CD4-positive, alpha-beta T cell treated with Interferon alpha-2 for 1 hour (primary cell): ENCODE data around the gene CDC45.

Source experiments
- DNase-seq, 2 donors: peaks; one replicate each; pipeline ENCODE4 v3.0.0-alpha.2; 2020 to 2022

The CDC45 gene

GRCh38 chr22:19469421-19469820 is 10.3 kb upstream of the CDC45 start:
- no peak for DNase-seq

- no peak for DNase-seq
These were observed 9.7 kb upstream of the CDC45 start for GRCh38 chr22:19470010-19470409.

DNA sequence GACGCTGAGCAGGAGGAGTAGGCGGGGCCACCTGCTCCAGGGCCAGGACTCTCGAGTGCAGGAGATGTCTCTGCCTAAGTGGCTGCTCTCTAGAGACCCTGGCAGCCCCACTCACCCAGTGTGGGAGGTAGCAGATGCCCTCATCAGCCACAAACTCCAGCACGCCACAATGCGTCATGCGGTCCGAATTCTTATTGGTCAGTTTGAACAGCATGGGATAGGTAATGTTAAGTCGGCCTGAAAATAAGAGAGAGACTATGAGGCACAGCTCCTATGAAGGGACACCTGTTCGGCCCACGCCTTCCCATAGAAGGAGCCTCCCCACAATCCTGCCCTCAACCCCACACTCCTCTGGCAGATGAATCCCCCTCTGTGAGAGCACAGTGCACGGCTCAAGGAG is 8.1 kb upstream of the CDC45 start:
- DNase-seq = no peak

- no peak for DNase-seq
These were observed 7.5 kb upstream of the CDC45 start for GRCh38 chr22:19472233-19472632.

- no peak for DNase-seq
These were observed 6.1 kb upstream of the CDC45 start for GRCh38 chr22:19473578-19473977.

DNA sequence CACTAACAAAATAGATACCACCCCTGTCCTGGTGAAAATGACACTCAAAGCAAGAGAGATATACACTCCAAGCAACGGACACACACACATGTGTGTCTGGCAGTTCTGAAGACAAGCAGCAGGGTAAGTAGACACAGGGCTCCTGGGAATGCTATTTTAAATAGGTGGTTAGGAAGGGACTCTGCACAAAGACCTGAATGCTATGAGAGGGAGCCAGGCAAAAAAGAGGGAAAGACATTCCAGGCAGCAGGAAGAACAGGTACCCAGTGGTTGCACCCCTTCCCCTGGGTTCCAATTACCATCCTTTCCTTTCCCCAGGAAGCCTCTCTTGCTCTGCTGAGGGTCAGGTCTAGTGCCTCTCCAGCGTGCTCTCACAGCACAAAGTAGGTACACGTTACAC is 3.7 kb upstream of the CDC45 start:
- no peak for DNase-seq

DNA sequence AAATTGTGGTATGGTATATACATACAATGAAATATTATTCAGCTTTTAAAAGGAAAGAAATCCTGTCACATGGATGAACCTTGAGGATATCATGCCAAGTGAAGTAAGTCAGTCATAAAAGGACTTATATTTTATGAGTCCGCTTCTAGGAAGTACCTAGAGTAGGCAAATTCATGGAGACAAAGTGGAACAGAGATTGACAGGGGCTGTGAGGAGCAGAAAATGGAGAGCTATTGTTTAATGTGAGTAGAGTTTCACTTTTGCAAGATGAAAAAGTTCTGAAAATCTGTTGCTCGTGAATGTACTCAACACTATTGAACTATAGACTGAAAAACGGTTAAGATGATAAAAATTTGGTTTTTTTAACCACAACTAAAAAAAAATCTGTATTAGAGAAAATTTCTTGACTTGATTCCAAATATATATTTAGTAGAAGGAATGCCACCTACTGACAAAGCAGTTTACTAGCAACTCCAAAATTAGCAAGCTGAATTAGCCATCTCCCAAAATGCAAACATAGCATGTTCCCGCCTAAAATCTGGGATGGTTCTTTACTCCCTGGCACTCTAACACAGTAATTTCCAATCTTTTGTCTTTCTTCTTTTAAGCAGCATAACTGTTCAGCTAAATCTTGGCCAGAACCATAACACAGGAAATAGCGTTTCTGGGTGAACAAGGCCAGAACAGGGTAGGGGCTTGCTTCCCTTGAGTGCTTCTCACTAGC is 2.2 kb upstream of the CDC45 start:
- peak in 1 of 2 donors; percentile 37 for DNase-seq

- DNase-seq = peak in 1 of 2 donors; percentile 25
These were observed 1.4 kb upstream of the CDC45 start for GRCh38 chr22:19478045-19478900.

- DNase-seq = peak; percentile 81 to 88
These were observed 792 bp upstream of the CDC45 start, which contains the start of gene UFD1 for GRCh38 chr22:19478901-19479354. Gene UFD1, minus strand, starts transcription at chr22:19479193. Its CDS starts 108 bp downstream, at chr22:19479085.

- no peak for DNase-seq
These were observed 451 bp downstream of the CDC45 start for GRCh38 chr22:19480173-19480568.

DNA sequence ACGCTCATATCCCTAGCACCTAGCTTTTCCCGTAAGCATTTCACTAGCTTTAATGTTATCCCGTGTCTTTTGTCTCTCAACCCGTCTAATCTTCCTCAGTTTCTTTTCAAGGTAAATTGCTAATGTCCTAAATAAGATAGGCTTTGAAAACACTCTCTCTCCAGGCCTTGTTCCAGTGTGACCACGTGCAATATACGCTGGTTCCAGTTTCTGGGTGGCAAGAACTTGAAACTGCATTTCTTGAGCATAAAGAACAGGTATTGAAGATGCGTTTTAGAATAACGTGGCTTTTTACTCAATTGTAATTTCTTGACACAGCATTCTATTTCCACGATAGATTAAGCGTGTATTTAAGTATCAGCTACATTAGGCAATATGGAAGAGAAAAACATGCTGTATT is 1.1 kb downstream of the CDC45 start:
- DNase-seq = no peak

DNA sequence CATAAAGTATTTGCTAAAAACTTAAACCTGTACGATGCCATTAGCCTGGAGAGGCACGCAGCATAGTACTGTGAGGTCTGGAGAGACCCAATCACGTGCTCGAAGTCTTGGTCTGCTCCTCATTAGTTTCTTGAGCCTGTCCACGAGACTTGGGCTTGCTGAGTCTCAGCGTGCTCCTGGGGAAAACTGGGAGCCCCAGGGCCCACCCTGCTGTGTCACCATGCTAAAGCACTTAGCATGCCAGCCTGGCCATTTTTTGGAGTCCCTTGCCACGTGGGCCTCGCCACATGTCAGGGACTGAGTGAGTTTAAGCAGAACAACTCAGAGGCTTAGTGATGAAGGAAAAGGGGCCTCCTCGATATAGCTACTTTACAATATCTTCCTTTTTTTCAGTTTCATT is 2.6 kb downstream of the CDC45 start:
- no peak for DNase-seq

GRCh38 chr22:19483481-19484244 is 3.9 kb downstream of the CDC45 start:
- DNase-seq = no peak

DNA sequence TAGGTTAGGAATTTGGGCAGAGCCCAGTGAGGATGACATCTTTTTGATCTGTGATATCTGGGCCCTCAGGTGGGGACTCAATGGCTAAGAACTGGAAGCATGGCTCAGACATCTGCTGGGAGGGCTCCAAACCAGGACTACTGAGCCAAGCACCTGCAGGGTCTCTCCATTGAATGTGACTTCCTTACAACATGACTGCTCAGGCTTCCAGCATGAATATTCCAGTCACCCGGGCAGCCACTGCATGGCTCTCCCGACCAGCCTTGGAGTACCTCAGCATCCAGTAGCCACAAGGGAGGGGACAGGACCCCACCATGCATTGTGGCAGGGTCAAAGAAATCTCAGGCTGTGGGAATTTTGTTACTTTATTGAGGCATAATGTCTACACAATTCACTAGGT is 8.6 kb downstream of the CDC45 start:
- no peak for DNase-seq

DNA sequence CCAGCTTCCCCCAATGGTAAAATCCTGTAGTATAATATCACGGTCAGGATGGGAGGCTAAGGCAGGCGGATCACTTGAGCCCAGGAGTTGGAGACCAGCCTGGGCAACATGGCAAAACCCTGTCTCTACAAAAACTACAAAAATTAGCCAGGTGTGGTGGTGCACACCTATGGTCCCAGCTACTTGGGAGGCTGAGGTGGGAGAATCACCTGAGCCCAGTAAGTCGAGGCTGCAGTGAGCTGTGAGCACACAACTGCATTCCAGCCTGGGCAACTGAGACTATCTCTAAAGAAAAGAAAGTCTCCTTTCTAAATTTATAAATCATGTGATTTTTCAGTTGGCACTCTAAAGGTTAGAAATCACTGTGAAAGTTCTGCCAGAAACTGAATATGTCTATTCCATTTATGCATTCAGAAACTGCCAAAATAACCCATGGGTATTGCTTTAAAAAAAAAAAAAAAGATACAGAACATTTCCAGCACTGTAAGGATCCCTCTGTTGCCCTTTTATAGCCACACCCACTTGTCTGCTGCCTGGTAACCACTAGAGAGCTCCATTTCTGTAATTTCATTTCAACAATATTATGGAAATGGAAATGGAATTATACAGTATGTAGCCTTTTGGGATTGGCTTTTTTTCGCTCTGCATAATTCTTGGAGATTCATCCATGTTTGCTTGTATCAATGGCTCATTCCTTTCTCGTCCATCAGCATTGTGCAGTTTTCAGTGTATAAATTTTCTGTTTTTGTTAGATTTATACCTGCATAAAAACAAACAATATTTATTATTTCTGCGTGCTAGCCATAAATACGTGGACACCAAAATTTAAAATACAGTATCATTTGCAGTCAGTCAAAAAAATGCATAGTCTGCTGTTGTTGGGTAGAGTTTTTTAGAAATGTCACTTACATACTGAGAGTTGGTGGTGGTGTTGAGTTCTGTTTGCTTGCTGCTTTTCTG is 9.4 kb downstream of the CDC45 start:
- peak in 1 of 2 donors; percentile 3 for DNase-seq

DNA sequence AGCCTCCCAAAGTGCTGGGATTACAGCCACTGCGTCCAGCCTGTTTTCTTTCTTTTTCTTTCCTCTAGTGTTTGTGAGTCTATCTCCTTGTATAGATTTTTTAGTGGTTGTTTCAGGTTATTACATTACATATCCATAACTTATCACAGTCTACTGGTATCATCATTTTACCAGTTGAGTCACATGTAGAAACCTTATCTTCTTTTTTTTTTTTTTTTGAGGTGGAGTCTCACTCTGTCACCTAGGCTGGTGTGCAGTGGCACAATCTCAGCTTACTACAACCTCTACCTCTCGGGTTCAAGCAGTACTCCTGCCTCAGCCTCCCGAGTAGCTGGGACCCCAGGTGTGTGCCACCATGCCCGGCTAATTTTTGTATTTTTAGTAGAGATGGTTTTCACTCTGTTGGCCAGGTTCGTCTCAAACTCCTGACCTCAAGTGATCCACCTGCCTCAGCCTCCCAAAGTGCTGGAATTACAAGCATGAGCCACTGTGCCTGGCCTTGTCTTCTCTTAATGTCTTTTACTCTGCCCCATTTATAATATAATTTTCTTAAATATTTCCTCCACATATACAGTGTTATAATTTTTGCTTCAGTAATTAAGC is 11.0 kb downstream of the CDC45 start:
- no peak for DNase-seq

- no peak for DNase-seq
These were observed 12.9 kb downstream of the CDC45 start for GRCh38 chr22:19492504-19493174.

- DNase-seq = no peak
These were observed 14.4 kb downstream of the CDC45 start for GRCh38 chr22:19494001-19494560.

- DNase-seq = no peak
These were observed 15.0 kb downstream of the CDC45 start for GRCh38 chr22:19494676-19495173.

DNA sequence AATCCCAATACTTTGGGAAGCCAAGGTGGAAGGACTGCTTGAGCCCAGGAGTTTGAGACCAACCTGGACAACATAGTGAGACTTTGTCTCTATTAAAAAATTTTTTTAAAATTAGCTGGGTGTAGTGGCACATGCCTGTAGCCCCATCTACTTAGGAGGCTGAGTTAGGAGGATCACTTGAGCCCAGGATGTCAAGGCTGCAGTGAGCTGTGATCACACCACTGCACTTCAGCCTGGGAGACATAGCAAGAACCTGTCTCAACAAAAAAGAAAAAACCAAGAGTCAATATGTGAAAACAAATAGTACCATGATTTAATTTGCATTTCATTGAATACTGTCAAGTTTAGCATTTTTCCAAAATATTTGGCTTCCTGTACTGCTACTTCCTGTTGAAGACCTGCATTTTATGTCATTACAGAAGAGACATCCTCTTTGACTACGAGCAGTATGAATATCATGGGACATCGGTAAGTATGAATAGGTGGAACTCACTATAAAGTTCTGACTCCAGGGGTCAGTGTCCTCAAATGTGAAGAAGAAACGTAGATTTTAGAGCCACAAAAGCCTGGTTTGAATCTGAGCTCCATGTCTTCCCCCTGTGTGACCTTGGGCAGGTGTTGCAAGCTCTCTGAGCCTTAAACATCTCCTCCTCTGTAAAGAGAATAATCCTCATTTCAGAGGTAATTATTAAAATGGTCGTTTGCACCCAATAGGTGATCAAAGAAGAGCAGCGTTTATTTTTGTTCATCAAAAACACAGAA is 16.0 kb downstream of the CDC45 start:
- DNase-seq = peak in 1 of 2 donors; percentile 39
